Kidney epithelial cell (primary cell): ENCODE data around the gene TAB2. TPM values are rescaled to one million over a fixed set of nuclear protein-coding genes. Genes with fewer than 3 reads are reported as not detected.

Experiments
- DNase-seq: peaks from one replicate; pipeline ENCODE4 v3.0.0-alpha.2; 2010; ENCODE audit warnings: low read depth
- H3K27me3 ChIP-seq: 2 replicates; pipeline ENCODE4 v1.6.0; 2011; ENCODE audit warnings: low read length; ENCODE audit not compliant: control insufficient read depth, insufficient read depth
- H3K36me3 ChIP-seq: 2 replicates; pipeline ENCODE4 v1.5.1; 2011; ENCODE audit warnings: low read length; ENCODE audit not compliant: control insufficient read depth, insufficient read depth
- H3K4me3 ChIP-seq: 2 replicates; pipeline ENCODE4 v1.5.1; 2011; ENCODE audit warnings: low read depth, mild to moderate bottlenecking, control low read depth, low read length
- total RNA-seq: library from RNA; depleted of rRNA; stranded (reverse); fragments of >200 nt; gene quantifications from 2 replicates; pipeline ENCODE4 v1.2.3, GENCODE V29; 2015
- TF ChIP-seq, protein P1 (sequence below): IDR thresholded peaks from 2 replicates; pipeline ENCODE4 v1.5.1; 2011; ENCODE audit warnings: mild to moderate bottlenecking, moderate library complexity, low read length, control low read depth, inconsistent platforms; ENCODE audit not compliant: insufficient read depth, poor library complexity, severe bottlenecking

The TAB2 gene
- total RNA-seq, 1 donor from 2014 or later: 30.7 TPM

DNA sequence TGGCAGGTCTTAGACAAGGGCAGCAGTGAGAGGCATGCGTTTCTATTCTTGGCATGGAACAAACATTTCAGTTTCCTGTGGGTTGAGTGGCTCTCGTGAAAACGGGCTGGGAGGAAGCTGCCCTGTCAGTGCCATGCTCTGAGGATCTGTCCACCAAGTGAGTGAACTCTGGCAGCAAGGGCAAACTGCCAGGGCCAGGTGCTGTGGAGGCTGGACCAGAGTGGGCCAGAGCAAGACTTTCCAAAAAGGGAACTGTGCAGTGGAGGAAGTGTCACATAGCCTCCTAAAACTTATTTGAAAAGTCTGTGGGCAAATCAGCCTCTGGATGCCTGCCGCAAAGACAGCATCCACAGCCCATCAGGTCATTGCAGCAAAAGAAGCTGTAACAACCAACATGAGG lies 44.2 kb upstream of the TAB2 start:
- H3K36me3 ChIP-seq: no peaks in the 10 kb centered on the region
- no peak overlapping the region for H3K4me3 ChIP-seq
- TF ChIP-seq, protein P1, sequence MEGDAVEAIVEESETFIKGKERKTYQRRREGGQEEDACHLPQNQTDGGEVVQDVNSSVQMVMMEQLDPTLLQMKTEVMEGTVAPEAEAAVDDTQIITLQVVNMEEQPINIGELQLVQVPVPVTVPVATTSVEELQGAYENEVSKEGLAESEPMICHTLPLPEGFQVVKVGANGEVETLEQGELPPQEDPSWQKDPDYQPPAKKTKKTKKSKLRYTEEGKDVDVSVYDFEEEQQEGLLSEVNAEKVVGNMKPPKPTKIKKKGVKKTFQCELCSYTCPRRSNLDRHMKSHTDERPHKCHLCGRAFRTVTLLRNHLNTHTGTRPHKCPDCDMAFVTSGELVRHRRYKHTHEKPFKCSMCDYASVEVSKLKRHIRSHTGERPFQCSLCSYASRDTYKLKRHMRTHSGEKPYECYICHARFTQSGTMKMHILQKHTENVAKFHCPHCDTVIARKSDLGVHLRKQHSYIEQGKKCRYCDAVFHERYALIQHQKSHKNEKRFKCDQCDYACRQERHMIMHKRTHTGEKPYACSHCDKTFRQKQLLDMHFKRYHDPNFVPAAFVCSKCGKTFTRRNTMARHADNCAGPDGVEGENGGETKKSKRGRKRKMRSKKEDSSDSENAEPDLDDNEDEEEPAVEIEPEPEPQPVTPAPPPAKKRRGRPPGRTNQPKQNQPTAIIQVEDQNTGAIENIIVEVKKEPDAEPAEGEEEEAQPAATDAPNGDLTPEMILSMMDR: no peak
- no peak for DNase-seq
- H3K27me3 ChIP-seq: no peaks in the 10 kb centered on the region

DNA sequence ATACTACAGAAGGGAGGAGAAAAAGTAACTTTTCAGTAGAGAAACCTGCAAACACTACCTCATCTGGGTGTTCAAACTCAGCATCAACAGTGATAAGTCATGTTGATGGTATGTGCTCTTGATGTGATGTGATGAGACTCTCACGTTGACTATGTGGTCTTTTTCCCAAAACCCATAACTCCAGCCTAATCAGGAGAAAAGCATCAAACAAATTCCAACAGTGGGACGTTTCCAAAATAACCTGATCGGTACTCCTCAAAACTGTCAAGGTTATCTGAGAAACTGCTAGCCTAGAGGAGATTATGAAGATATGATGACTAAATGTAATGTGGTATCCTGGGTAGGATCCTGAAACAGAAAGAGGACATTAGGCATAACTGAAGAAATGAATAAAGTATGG lies 41.9 kb upstream of the TAB2 start:
- Histone ChIP-seq H3K36me3 (no peaks in the 10 kb centered on the region), H3K4me3 (no peak overlapping the region), H3K27me3 (no peaks in the 10 kb centered on the region)
- TF ChIP-seq, protein P1: no peak
- no peak for DNase-seq

DNA sequence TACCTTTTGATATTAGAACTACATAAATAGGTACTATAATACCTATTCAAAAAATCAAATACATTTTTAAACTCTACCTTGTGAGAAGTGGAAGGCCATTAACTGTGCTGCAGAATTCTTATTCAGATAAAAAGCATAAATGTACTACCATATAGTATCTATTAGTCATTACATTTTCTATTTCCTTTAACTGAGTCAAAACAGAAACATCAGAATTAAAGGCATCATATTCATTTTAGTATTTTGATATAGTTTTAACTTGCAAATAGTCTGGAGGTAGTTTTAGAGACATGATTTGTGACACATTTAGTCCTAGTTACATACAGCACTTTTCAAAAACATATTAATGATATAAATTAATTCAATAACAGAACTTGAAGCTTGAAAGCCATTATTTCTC lies 39.9 kb upstream of the TAB2 start:
- TF ChIP-seq, protein P1: no peak
- H3K27me3 ChIP-seq: no peaks in the 10 kb centered on the region
- no peak overlapping the region for H3K4me3 ChIP-seq
- no peak for DNase-seq
- H3K36me3 ChIP-seq: no peaks in the 10 kb centered on the region

DNA sequence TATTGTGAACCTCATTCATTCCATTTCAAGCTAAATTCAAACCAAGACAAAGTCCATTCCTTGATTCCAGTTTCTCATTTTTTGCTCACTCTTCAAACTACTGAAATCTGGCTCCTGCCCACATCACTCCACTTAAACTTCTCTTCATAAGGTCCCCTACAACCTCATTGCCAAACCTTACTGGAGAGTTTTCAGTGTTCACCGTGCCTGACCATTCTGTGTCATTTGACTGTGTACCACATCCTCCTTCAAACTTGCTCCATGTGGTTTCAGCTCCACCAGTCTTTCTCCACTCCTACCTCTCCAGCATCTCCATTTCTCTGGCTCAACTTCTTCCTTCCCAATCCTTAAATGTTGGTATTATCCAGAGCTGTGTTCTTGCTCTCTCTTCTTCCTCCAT lies 38.5 kb upstream of the TAB2 start:
- H3K4me3 ChIP-seq: no peak overlapping the region
- DNase-seq: no peak
- no peaks in the 10 kb centered on the region for H3K27me3 ChIP-seq
- no peaks in the 10 kb centered on the region for H3K36me3 ChIP-seq
- TF ChIP-seq, protein P1: no peak

DNA sequence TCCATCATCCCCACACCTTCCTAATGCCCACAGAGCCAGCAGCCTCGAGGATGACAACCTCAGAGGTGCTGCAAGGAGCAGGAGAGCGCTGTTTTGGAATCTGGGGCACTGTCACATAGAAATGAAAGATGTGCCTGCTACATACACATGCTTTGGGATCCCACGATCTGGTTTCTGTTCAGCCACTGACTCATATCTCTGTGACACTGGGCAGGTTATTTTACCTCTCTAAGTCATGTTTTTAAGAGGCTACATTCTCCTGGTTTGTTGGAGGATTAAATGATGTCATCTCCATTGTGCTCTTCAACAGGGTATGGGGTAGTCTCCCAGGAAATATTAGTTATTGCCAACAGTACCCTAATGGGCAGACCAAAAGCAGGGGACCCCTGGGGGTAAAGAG lies 32.6 kb upstream of the TAB2 start:
- Histone ChIP-seq H3K36me3 (no peaks in the 10 kb centered on the region), H3K27me3 (no peaks in the 10 kb centered on the region), H3K4me3 (no peak overlapping the region)
- no peak for DNase-seq
- TF ChIP-seq, protein P1: no peak

DNA sequence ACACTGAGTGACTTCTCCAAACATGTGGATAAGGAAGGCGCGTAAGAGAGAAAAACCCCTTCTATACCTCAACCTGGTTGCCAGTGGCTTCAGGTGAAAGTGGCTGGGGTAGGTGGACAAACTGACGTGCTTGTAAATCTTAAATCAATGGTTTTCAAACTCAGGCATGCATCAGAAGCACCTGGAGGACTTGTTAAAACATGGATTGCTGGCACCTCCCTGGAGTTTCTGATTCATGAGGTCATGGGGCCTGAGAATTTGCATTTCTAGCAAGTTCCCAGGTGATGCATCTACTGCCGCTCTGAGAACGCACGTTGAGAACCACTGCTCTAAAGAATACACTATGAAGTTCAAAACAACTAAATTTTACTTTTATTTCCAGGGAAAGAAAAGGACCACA lies 31.9 kb upstream of the TAB2 start:
- no peaks in the 10 kb centered on the region for H3K27me3 ChIP-seq
- DNase-seq: no peak
- H3K36me3 ChIP-seq: no peaks in the 10 kb centered on the region
- H3K4me3 ChIP-seq: no peak overlapping the region
- TF ChIP-seq, protein P1: no peak
